PC-9 (cell line): Measurements from ENCODE around the gene KRTAP4-11.

Experiments used
- CTCF ChIP-seq: fragments of 200-600 bp; sonication (generic); conservative IDR thresholded peaks from 2 replicates; pipeline ENCODE4 v1.6.1; 2017; ENCODE audit warnings: mixed run types, antibody characterized with exemption, mild to moderate bottlenecking, moderate library complexity
- EZH2 ChIP-seq: fragments of 200-600 bp; sonication (generic); IDR thresholded peaks from 2 replicates; pipeline ENCODE4 v1.8.0; 2017; ENCODE audit warnings: antibody characterized with exemption, low read depth

- TF ChIP-seq CTCF: no peak
- no peak for TF ChIP-seq EZH2
Measured at GRCh38 chr17:41116297-41116696, 1.9 kb downstream of the KRTAP4-11 start.
